Right cardiac atrium (tissue), 5 donors: ENCODE results near the gene OSM. TPM values are rescaled to one million over a fixed set of nuclear protein-coding genes. Genes with fewer than 3 reads are reported as not detected.

ENCODE experiments used
- ATAC-seq, 2 donors: fragments of 200-7000 bp; cut with Tn5 transposase; one replicate each; pipeline versions ENCODE4 v1.8.0 to v1.9.1; 2020; ENCODE audit warnings: moderate library complexity in 2 of 2, mild to moderate bottlenecking in 1 of 2
- DNase-seq, 3 donors: peaks; one replicate each; pipeline ENCODE4 v3.0.0-alpha.2; 2020
- H3K27ac ChIP-seq: one replicate; pipeline ENCODE4 v1.5.1; 2013; ENCODE audit warnings: mild to moderate bottlenecking, low read length, control low read depth, moderate library complexity
- H3K27me3 ChIP-seq: one replicate; pipeline ENCODE4 v1.6.1; 2013; ENCODE audit not compliant: control insufficient read depth, insufficient read depth
- H3K4me1 ChIP-seq: one replicate; pipeline ENCODE4 v1.6.1; 2013; ENCODE audit warnings: low read length; ENCODE audit not compliant: control insufficient read depth, insufficient read depth
- H3K4me3 ChIP-seq: one replicate; pipeline ENCODE4 v1.5.1; 2013; ENCODE audit warnings: low read length, control low read depth
- H3K9me3 ChIP-seq: one replicate; pipeline ENCODE4 v1.6.1; 2013; ENCODE audit warnings: low read length; ENCODE audit not compliant: control insufficient read depth
- WGBS: extraction: QIAGEN DNeasy Blood & Tissue Kit; methylation state at CpG from one replicate; pipeline ENCODE4 v1.1.7; 2013; 5-methylcytosine and 5-hydroxymethylcytosine counted together
- intact Hi-C, 4 donors: fragments of 100-400 bp; cut with DNase I; formaldehyde crosslinking; loops; one replicate each; pipeline versions ENCODE4 v1.11.0 to v1.14.0; 2022 to 2023
- polyA plus RNA-seq: library from polyadenylated mRNA; stranded (reverse); fragments of 200-250 nt; gene quantifications from one replicate; pipeline ENCODE4 v1.2.3, GENCODE V29; 2013
- total RNA-seq, 4 donors: library from RNA; stranded (reverse); fragmentation: NEBNext Ultra II Directional; extraction: Animal tissue kit (Norgen Biotek cat#: 25700); gene quantifications; one replicate each; pipeline ENCODE4 v1.2.1, GENCODE V29; 2021
- donor health status: healthy with polysubstance abuse.
- donor health status: DM: no; HTN: yes; CAD: no.
- donor health status: DM: no; HTN: no; CAD: no.
- donor health status: DM: no; HTN: yes; CAD: no; lungs with severe emphysema.
- donor health status: DM: yes; HTN: yes; CAD: no.

OSM gene
- total and polyA plus RNA-seq, 5 donors, result 0.17 to 1.5 (median 0.28) TPM

- Histone ChIP-seq H3K27ac (no peak overlapping the region), H3K4me3 (no peak overlapping the region), H3K9me3 (no peaks in the 10 kb centered on the region), H3K4me1 (no peaks in the 10 kb centered on the region), H3K27me3 (no peaks in the 10 kb centered on the region)
- ATAC-seq (no peak), DNase-seq (no peak)
- 83% methylated on average over 6 of the region's 6 CpGs for WGBS
- intact Hi-C loops, result no loop called here
Measured at GRCh38 chr22:30233582-30233981, 33.1 kb downstream of the OSM start.

GRCh38 chr22:30232716-30233218 lies 33.9 kb downstream of the OSM start:
- DNase-seq (no peak), ATAC-seq (peak in 1 of 2 donors; percentile 15)
- no peaks in the 10 kb centered on the region for H3K4me1 ChIP-seq
- no peaks in the 10 kb centered on the region for H3K27me3 ChIP-seq
- no peaks in the 10 kb centered on the region for H3K9me3 ChIP-seq
- no peak overlapping the region for H3K4me3 ChIP-seq
- WGBS, result 32% methylated on average over 17 of the region's 17 CpGs
- no peak overlapping the region for H3K27ac ChIP-seq
- intact Hi-C loops, result no loop called here

GRCh38 chr22:30230787-30231461 lies 35.7 kb downstream of the OSM start:
- Histone ChIP-seq H3K9me3 (no peaks in the 10 kb centered on the region), H3K27me3 (no peaks in the 10 kb centered on the region), H3K4me1 (no peaks in the 10 kb centered on the region), H3K4me3 (no peak overlapping the region), H3K27ac (no peak overlapping the region)
- DNase-seq, result no peak
- ATAC-seq, result no peak
- intact Hi-C loops, result no loop called here
- 80% methylated on average over 9 of the region's 9 CpGs for WGBS

- H3K27me3 ChIP-seq, result no peaks in the 10 kb centered on the region
- no peaks in the 10 kb centered on the region for H3K4me1 ChIP-seq
- no peak overlapping the region for H3K4me3 ChIP-seq
- no peak overlapping the region for H3K27ac ChIP-seq
- ATAC-seq (no peak), DNase-seq (no peak)
- intact Hi-C loops, result no loop called here
- no peaks in the 10 kb centered on the region for H3K9me3 ChIP-seq
- WGBS, result 94% methylated on average over 3 of the region's 3 CpGs
Measured at GRCh38 chr22:30230330-30230729, 36.3 kb downstream of the OSM start.

- Histone ChIP-seq H3K27ac (no peak overlapping the region), H3K27me3 (no peaks in the 10 kb centered on the region), H3K4me3 (no peak overlapping the region), H3K9me3 (no peaks in the 10 kb centered on the region), H3K4me1 (no peaks in the 10 kb centered on the region)
- ATAC-seq (no peak), DNase-seq (no peak)
- intact Hi-C loops, result no loop called here
- WGBS, result 60% methylated on average over 21 of the region's 21 CpGs
Measured at GRCh38 chr22:30228509-30229359, 37.9 kb downstream of the OSM start.

- H3K4me1 ChIP-seq, result no peaks in the 10 kb centered on the region
- no peaks in the 10 kb centered on the region for H3K27me3 ChIP-seq
- intact Hi-C loops, result no loop called here
- 89% methylated on average over 4 of the region's 4 CpGs for WGBS
- no peaks in the 10 kb centered on the region for H3K9me3 ChIP-seq
- H3K27ac ChIP-seq, result no peak overlapping the region
- ATAC-seq (no peak), DNase-seq (no peak)
- H3K4me3 ChIP-seq, result no peak overlapping the region
Measured at GRCh38 chr22:30227438-30228228, 39.0 kb downstream of the OSM start.

GRCh38 chr22:30226192-30226832 lies 40.3 kb downstream of the OSM start:
- no peak overlapping the region for H3K4me3 ChIP-seq
- no peaks in the 10 kb centered on the region for H3K27me3 ChIP-seq
- DNase-seq, result no peak
- no peak for ATAC-seq
- 81% methylated on average over 11 of the region's 11 CpGs for WGBS
- no peaks in the 10 kb centered on the region for H3K4me1 ChIP-seq
- intact Hi-C loops, result no loop called here
- H3K9me3 ChIP-seq, result no peaks in the 10 kb centered on the region
- no peak overlapping the region for H3K27ac ChIP-seq

- intact Hi-C loops, result no loop called here
- Histone ChIP-seq H3K4me1 (no peaks in the 10 kb centered on the region), H3K4me3 (no peak overlapping the region), H3K27me3 (no peaks in the 10 kb centered on the region), H3K9me3 (no peaks in the 10 kb centered on the region), H3K27ac (no peak overlapping the region)
- ATAC-seq (no peak), DNase-seq (no peak)
- WGBS, result 91% methylated on average over 7 of the region's 7 CpGs
Measured at GRCh38 chr22:30225220-30225927, 41.3 kb downstream of the OSM start.

- no peak overlapping the region for H3K27ac ChIP-seq
- intact Hi-C loops, result no loop called here
- no peak overlapping the region for H3K4me3 ChIP-seq
- no peaks in the 10 kb centered on the region for H3K27me3 ChIP-seq
- ATAC-seq (no peak), DNase-seq (no peak)
- 58% methylated on average over 11 of the region's 11 CpGs for WGBS
- no peaks in the 10 kb centered on the region for H3K9me3 ChIP-seq
- H3K4me1 ChIP-seq, result no peaks in the 10 kb centered on the region
Measured at GRCh38 chr22:30224161-30224857, 42.3 kb downstream of the OSM start.

- Histone ChIP-seq H3K4me3 (no peak overlapping the region), H3K27me3 (no peaks in the 10 kb centered on the region), H3K9me3 (no peaks in the 10 kb centered on the region), H3K4me1 (no peaks in the 10 kb centered on the region), H3K27ac (no peak overlapping the region)
- intact Hi-C loops, result no loop called here
- 42% methylated on average over 15 of the region's 15 CpGs for WGBS
- DNase-seq (no peak), ATAC-seq (no peak)
Measured at GRCh38 chr22:30223303-30223702, 43.3 kb downstream of the OSM start.
